Small intestine (tissue), 7 donors: ENCODE data around the gene IER2. TPM values are rescaled to one million over a fixed set of nuclear protein-coding genes. Genes with fewer than 3 reads are reported as not detected.
"Not testable (repeated sequence)": the region's sequence is repeated elsewhere in the genome, so short reads cannot be mapped to it uniquely, and the experiment has no call there.

Source experiments
- DNase-seq, 2 donors: peaks; one replicate each; pipeline versions ENCODE4 v3.0.0 to v3.0.0-alpha.2; 2013
- FAIRE-seq: peaks from 2 replicates; lab custom pipeline; 2012; peaks lifted over from hg19 to GRCh38; lab: Jason Lieb, UNC
- H3K27ac ChIP-seq, 3 donors: one replicate each; pipeline ENCODE4 v1.5.1; 2013; ENCODE audit warnings: low read length in 2 of 3, mild to moderate bottlenecking in 2 of 3, control low read depth in 1 of 3, inconsistent platforms in 1 of 3, low read depth in 1 of 3, moderate library complexity in 1 of 3
- H3K27me3 ChIP-seq, 3 donors: one replicate each; pipeline ENCODE4 v1.6.1; 2013; ENCODE audit warnings: low read length in 3 of 3, inconsistent platforms in 1 of 3; ENCODE audit not compliant: control insufficient read depth in 3 of 3, insufficient read depth in 3 of 3
- H3K36me3 ChIP-seq, 3 donors: one replicate each; pipeline ENCODE4 v1.6.1; 2013; ENCODE audit warnings: low read length in 3 of 3, inconsistent platforms in 1 of 3, low read depth in 1 of 3, mild to moderate bottlenecking in 1 of 3, moderate library complexity in 1 of 3; ENCODE audit not compliant: control insufficient read depth in 3 of 3, insufficient read depth in 2 of 3
- H3K4me1 ChIP-seq, 3 donors: one replicate each; pipeline ENCODE4 v1.6.1; 2013; ENCODE audit warnings: low read length in 2 of 3, inconsistent platforms in 1 of 3, low read depth in 1 of 3, mild to moderate bottlenecking in 1 of 3, moderate library complexity in 1 of 3; ENCODE audit not compliant: control insufficient read depth in 3 of 3, insufficient read depth in 2 of 3
- H3K4me3 ChIP-seq, 3 donors: one replicate each; pipeline ENCODE4 v1.5.1; 2013; ENCODE audit warnings: low read length in 3 of 3, control low read depth in 1 of 3, inconsistent platforms in 1 of 3, low read depth in 1 of 3, mild to moderate bottlenecking in 1 of 3, moderate library complexity in 1 of 3
- H3K9me3 ChIP-seq, 2 donors: one replicate each; pipeline ENCODE4 v1.6.1; 2013; ENCODE audit warnings: low read depth in 1 of 2, low read length in 1 of 2; ENCODE audit not compliant: control insufficient read depth in 2 of 2, insufficient read depth in 1 of 2
- WGBS, 3 donors: extraction: QIAGEN DNeasy Blood & Tissue Kit; methylation state at CpG; one replicate each; pipeline ENCODE4 v1.1.7; 2013; 5-methylcytosine and 5-hydroxymethylcytosine counted together
- polyA plus RNA-seq, 4 donors: library from polyadenylated mRNA; stranded (reverse) in 3 of 4; unstranded in 1 of 4; fragments of 200-250 nt in 3 of 4; fragments of 120-200 nt in 1 of 4; gene quantifications; one replicate each; pipeline versions ENCODE4 v1.2.1 to v1.2.3, GENCODE V29; 2013
- donor health status: healthy with polysubstance abuse.
- donor health status: control.
- donor health status: control.
- donor health status: Bipolar disorder and iron deficiency.
- donor health status: healthy.

Gene IER2
- polyA plus RNA-seq, 4 donors: 67.5 to 217 (median 106) TPM

DNA sequence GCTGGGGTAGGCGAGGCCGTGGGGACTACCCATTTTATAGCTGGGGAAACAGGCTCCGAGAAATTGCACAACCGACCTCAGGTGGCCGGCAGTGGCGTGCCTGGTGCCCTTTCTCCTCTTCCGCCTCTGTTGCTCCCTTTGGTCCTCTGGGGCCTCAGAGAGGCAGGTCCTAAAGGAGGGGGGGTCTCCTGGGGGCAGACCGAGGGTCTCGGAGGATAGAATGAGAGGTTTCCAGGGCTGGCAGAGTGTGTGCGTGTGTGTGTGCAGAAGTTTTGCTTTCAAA, 11.4 kb upstream of the IER2 start:
- DNase-seq (no peak), FAIRE-seq (no peak)
- Histone ChIP-seq H3K4me1 (no peaks in the 10 kb centered on the region), H3K27me3 (no peaks in the 10 kb centered on the region), H3K4me3 (no peak overlapping the region), H3K36me3 (peaks cover 19 to 57% (median 22%) of the 10 kb centered on the region in 3 donors), H3K27ac (no peak overlapping the region), H3K9me3 (no peaks in the 10 kb centered on the region)
- 75 to 87% (median 78%) methylated on average over 9 to 10 of the region's 10 CpGs for WGBS, 3 donors

DNA sequence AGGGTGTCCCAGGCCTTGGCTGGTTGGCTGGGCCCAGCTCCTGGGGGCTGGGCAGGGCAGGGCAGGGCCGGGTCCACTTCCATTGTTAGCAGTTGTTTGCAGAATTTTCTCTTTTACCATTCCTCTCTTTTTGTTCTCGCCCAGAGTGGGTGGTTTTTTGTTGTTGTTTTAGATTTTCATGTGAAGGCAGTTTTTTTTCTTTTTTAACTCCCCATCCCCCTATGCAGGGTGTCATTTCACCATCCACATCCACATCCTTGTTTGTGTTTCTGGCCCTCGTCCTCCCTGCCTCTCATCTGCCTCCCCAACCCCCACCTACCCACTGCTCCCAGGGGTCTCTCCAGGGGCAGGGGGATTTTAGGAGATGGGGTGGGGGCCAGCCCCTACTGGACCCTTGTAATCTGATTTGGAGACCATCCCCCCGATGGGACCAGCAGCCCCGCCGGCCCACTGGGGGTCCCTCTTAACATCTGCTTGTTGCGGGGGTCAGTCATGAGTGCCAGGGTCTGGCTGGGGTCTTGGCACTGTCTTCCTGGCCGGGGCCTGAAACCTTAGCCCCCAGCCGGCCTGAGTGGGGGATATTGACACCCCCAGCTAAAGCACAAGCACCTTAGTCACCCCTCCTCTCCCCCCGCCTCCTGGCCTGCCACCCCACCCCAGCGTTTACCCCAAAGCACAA, 10.4 kb upstream of the IER2 start:
- FAIRE-seq (no peak), DNase-seq (no peak)
- no peaks in the 10 kb centered on the region for H3K27me3 ChIP-seq
- H3K4me1 ChIP-seq: no peaks in the 10 kb centered on the region
- no peak overlapping the region for H3K27ac ChIP-seq
- WGBS, 3 donors: 81 to 87% (median 86%) methylated on average over 9 to 11 of the region's 11 CpGs
- no peaks in the 10 kb centered on the region for H3K9me3 ChIP-seq
- H3K36me3 ChIP-seq: peaks cover 22 to 66% (median 25%) of the 10 kb centered on the region in 3 donors
- H3K4me3 ChIP-seq: no peak overlapping the region

DNA sequence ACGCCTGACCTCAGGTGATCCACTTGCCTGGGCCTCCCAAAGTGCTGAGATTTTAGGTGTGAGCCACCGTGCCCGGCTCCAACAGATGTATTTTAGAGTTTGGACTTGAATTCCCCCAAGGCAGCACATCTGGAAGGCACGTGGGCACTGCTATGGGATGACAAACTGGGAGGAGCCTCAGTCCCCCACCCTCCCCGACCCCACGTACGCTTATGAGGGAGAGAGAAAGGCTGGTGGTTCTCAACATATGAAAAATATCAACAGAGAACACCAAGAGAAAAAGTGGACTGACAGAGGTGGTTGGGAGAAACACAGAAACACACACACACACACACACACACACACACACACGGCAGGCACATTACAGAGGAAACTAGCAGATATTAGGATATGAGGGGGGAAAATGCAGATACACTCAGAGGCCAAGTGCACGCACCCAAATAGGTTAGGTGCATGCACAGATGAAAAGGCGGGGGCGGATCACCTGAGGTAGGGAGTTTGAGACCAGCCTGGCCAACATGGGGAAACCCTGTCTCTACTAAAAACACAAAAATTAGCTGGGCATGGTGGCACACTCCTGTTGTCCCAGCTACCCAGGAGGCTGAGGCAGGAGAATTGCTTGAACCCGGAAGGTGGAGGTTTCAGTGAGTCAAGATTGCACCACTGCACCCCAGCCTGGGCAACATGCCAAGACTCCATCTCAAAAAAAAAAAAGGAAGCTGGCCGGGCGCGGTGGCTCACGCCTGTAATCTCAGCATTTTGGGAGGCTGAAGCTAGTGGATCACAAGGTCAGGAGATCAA, 3.2 kb upstream of the IER2 start:
- Histone ChIP-seq H3K4me3 (no peak overlapping the region), H3K36me3 (peaks cover 3 to 28% (median 4%) of the 10 kb centered on the region in 3 donors), H3K27ac (no peak overlapping the region), H3K27me3 (no peaks in the 10 kb centered on the region), H3K4me1 (peaks cover 0 to 3% (median 2%) of the 10 kb centered on the region in 3 donors), H3K9me3 (no peaks in the 10 kb centered on the region)
- 50 to 68% (median 58%) methylated on average over 15 to 16 of the region's 16 CpGs for WGBS, 3 donors
- DNase-seq (peak in 1 of 2 donors; percentile 69), FAIRE-seq (no peak)

- Histone ChIP-seq H3K27ac (peak overlapping the region; percentile 9 to 95 (median 86)), H3K36me3 (peaks cover 3 to 29% (median 4%) of the 10 kb centered on the region in 3 donors), H3K4me3 (peak overlapping the region; percentile 47 to 94 (median 93))
- H3K27me3 ChIP-seq, H3K9me3 ChIP-seq, FAIRE-seq, H3K4me1 ChIP-seq: not testable (repeated sequence)
- WGBS, 3 donors: 9 to 30% (median 15%) methylated on average over 14 to 17 of the region's 17 CpGs
- DNase-seq: peak in 1 of 2 donors; percentile 38
Measured at GRCh38 chr19:13149173-13149627, 1.0 kb upstream of the IER2 start.

DNA sequence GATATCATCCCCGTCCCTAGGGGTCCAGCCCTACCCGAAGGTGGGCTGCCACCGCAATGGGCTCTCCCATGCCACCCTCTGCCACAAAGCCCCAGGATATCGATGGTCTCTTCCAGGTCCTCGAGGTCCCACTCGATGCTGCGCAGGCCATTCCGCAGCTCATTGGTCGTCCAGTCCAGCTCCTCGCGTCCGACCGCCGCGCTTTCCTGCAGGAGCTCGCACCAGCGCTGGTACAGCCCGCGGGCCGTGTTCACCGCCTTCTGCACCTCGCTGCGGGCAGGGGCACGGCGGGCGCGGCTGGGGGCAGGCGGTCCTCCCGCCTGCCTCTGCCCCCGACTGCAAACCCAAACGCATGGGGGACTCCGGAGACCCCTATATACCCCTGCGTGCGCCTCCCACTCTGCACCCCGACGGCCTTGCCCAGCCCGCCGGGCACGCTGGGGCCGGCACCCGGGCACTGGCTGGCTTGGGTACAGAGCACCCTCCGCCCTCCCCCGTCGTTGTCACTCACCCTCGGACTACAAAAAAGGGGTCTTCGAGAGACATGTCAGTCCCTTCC, 504 bp upstream of the IER2 start:
- WGBS, 3 donors: 0 to 1% (median 1%) methylated on average over 35 to 46 of the region's 46 CpGs
- H3K9me3 ChIP-seq: no peaks in the 10 kb centered on the region
- FAIRE-seq (no peak), DNase-seq (peak; percentile 54 to 74)
- H3K27ac ChIP-seq: peak overlapping the region; percentile 86 to 99 (median 95)
- peaks cover 0 to 3% (median 2%) of the 10 kb centered on the region in 3 donors for H3K4me1 ChIP-seq
- no peaks in the 10 kb centered on the region for H3K27me3 ChIP-seq
- peak overlapping the region; percentile 47 to 94 (median 93) for H3K4me3 ChIP-seq
- peaks cover 0 to 28% (median under 1%) of the 10 kb centered on the region in 3 donors for H3K36me3 ChIP-seq

DNA sequence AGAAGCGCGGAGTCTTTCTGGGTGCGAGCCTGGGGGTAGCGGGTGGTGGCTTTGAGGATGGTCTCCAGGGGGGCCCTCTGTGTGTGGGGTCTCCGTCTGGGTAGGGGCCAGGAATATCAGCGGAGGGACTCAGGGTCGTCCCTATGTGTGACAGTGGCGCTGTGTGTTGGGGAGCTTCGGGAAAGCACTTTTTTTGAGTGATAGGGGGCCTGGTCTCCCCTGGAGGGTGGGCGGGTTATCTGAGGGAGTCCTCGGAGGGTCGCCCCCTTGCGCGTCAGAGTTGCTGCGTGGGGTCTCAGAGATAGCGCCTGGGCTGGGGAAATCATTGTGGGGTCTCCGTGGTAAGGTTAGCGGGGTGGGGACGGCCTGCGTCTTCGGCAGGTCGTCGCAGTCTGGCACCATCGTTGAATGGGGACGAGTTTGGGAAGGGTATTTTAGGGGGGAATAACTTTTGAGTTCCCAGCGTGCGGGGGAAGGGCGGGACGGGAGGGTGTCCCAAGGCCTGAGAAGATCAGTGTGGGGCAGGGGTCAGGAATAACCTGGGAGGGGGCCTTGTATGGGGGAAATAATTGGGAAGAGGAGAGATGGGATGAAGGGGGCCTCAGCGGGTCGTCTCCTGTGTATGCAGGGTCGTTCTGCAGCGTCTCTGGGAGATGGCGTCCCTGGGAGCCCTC, 857 bp downstream of the IER2 start:
- no peaks in the 10 kb centered on the region for H3K9me3 ChIP-seq
- H3K36me3 ChIP-seq: peaks cover 0 to 21% (median 0%) of the 10 kb centered on the region in 3 donors
- FAIRE-seq (no peak), DNase-seq (peak in 1 of 2 donors; percentile 55)
- H3K27ac ChIP-seq: peak overlapping the region; percentile 86 to 99 (median 95)
- peak overlapping the region; percentile 47 to 94 (median 93) for H3K4me3 ChIP-seq
- H3K4me1 ChIP-seq: peaks cover 0 to 13% (median 2%) of the 10 kb centered on the region in 3 donors
- no peaks in the 10 kb centered on the region for H3K27me3 ChIP-seq
- WGBS, 3 donors: 0 to 1% (median 1%) methylated on average over 30 to 34 of the region's 34 CpGs

GRCh38 chr19:13151605-13152355, 1.6 kb downstream of the IER2 start:
- no peak for FAIRE-seq
- Histone ChIP-seq H3K27ac (peak overlapping the region; percentile 98 to 99 (median 99)), H3K4me3 (peak overlapping the region; percentile 77 to 99 (median 99)), H3K27me3 (no peaks in the 10 kb centered on the region), H3K4me1 (peaks cover 0 to 17% (median 2%) of the 10 kb centered on the region in 3 donors), H3K9me3 (no peaks in the 10 kb centered on the region), H3K36me3 (peaks cover 0 to 16% (median 0%) of the 10 kb centered on the region in 3 donors)
- 0 to 1% (median 0%) methylated on average over 48 to 71 of the region's 71 CpGs for WGBS, 3 donors
- peak; percentile 96 to 99 for DNase-seq
